Liver (tissue), 3 donors: ENCODE data around the gene TMEM109.

Source experiments
- CTCF ChIP-seq: fragments of 150-350 bp; IDR thresholded peaks from 2 replicates; pipeline ENCODE4 v1.5.1; 2017; ENCODE audit warnings: improper control_type of control experiment, low read depth, low read length; ENCODE audit not compliant: missing input control
- REST ChIP-seq: IDR thresholded peaks from 2 replicates; pipeline ENCODE4 v1.6.1; 2016; ENCODE audit warnings: antibody characterized with exemption, mild to moderate bottlenecking
- TAF1 ChIP-seq: conservative IDR thresholded peaks from 2 replicates; pipeline ENCODE4 v1.6.1; 2016; ENCODE audit warnings: antibody characterized with exemption, mild to moderate bottlenecking
- YY1 ChIP-seq: IDR thresholded peaks from 2 replicates; pipeline ENCODE4 v1.6.1; 2016; ENCODE audit warnings: antibody characterized with exemption, mild to moderate bottlenecking
- donor health status: healthy.
- donor health status: healthy.

- TF ChIP-seq CTCF (no peak), TAF1 (no peak), REST (no peak), YY1 (no peak)
Measured at GRCh38 chr11:60918939-60919265, 4.9 kb downstream of the TMEM109 start.
